H1 (cell line): ENCODE results near the gene SNX24.

Experiments used
- CEBPB ChIP-seq: IDR thresholded peaks from 2 replicates; pipeline ENCODE4 v1.6.1; 2012; ENCODE audit warnings: low read depth, low read length
- EZH2 ChIP-seq: fragments of 200-600 bp; sonication (generic); IDR thresholded peaks from 2 replicates; pipeline ENCODE4 v1.7.1; 2012; ENCODE audit warnings: low read depth, mild to moderate bottlenecking, moderate library complexity, low read length, inconsistent platforms; ENCODE audit not compliant: severe bottlenecking
- GTF2F1 ChIP-seq: IDR thresholded peaks from 2 replicates; pipeline ENCODE4 v1.6.1; 2012; ENCODE audit warnings: low read depth, low read length, improper control_type of control experiment, borderline replicate concordance
- HDAC2 ChIP-seq, 2 experiments: fragments of 300-600 bp in 1 of 2; sonication (generic) in 1 of 2; IDR thresholded peaks; 2 replicates each; pipeline ENCODE4 v1.6.1; 2011 to 2012; ENCODE audit warnings: low read depth in 2 of 2, low read length in 2 of 2, mild to moderate bottlenecking in 2 of 2, moderate library complexity in 2 of 2, borderline replicate concordance in 1 of 2, inconsistent platforms in 1 of 2
- POLR2A ChIP-seq, 2 experiments: IDR thresholded peaks; 1 replicate in 1 of 2; 2 replicates in 1 of 2; pipeline ENCODE4 v1.6.1; 2011; ENCODE audit warnings: low read depth in 2 of 2, low read length in 2 of 2, mild to moderate bottlenecking in 2 of 2; ENCODE audit errors: control extremely low read depth in 1 of 2
- YY1 ChIP-seq: IDR thresholded peaks from 2 replicates; pipeline ENCODE4 v1.6.1; 2011; ENCODE audit warnings: low read depth, mild to moderate bottlenecking, low read length
- ZNF274 ChIP-seq: IDR thresholded peaks from 2 replicates; pipeline ENCODE4 v1.7.0; 2012; ENCODE audit warnings: low read length, borderline replicate concordance; ENCODE audit errors: extremely low read depth
- TF ChIP-seq, protein P1 (sequence below): IDR thresholded peaks from 2 replicates; pipeline ENCODE4 v1.6.1; 2012; ENCODE audit warnings: low read length, inconsistent platforms

DNA sequence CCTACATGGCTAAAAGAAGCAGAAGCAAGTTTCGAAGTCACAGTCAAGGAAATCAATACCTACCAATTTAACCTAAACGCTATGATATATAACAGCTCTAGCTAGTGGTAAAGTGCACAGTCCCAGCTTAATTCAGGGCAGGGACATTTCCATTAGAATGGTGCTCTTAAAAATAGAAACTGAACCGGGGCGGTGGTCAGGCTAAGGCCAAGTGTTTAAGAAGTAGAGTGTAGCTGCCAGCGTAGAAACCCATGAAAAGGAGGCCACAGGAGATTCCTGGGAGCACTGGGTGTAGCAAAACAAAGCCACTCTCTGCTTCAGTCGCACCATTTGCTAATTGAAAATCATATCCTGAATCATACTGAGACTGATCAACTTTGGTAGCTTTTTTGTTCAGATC is 162.3 kb downstream of the SNX24 start:
- TF ChIP-seq, protein P1, sequence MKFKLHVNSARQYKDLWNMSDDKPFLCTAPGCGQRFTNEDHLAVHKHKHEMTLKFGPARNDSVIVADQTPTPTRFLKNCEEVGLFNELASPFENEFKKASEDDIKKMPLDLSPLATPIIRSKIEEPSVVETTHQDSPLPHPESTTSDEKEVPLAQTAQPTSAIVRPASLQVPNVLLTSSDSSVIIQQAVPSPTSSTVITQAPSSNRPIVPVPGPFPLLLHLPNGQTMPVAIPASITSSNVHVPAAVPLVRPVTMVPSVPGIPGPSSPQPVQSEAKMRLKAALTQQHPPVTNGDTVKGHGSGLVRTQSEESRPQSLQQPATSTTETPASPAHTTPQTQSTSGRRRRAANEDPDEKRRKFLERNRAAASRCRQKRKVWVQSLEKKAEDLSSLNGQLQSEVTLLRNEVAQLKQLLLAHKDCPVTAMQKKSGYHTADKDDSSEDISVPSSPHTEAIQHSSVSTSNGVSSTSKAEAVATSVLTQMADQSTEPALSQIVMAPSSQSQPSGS: no peak
- no peak for TF ChIP-seq ZNF274
- no peak for TF ChIP-seq CEBPB
- no peak for TF ChIP-seq GTF2F1
- TF ChIP-seq YY1: no peak
- no peak for TF ChIP-seq HDAC2 (IDR thresholded peaks at IDR 0.05; ENCODE audit: borderline replicate concordance in 1 of 2, low read depth in 2 of 2, low read length in 2 of 2)
- TF ChIP-seq EZH2: no peak
- TF ChIP-seq POLR2A (IDR thresholded peaks at IDR 0.05; ENCODE audit: control extremely low read depth in 1 of 2, low read depth in 2 of 2, low read length in 2 of 2): no peak
